Esophagus muscularis mucosa (tissue), 4 donors: ENCODE measurements around the gene CRTC1. TPM values are rescaled to one million over a fixed set of nuclear protein-coding genes. Genes with fewer than 3 reads are reported as not detected.

Experiments used
- DNase-seq: peaks from one replicate; pipeline ENCODE4 v3.0.0-alpha.2; 2017; ENCODE audit errors: extremely low spot score
- H3K27ac ChIP-seq, 4 donors: fragments of 200-600 bp; sonication (generic); replicated peaks in 1 of 4; 1 replicate in 3 of 4; 2 replicates in 1 of 4; pipeline ENCODE4 v1.5.1; 2016 to 2019; ENCODE audit warnings: mild to moderate bottlenecking in 1 of 4
- H3K27me3 ChIP-seq, 4 donors: fragments of 200-600 bp; sonication (generic); one replicate each; pipeline versions ENCODE4 v1.5.1 to v1.6.0; 2016 to 2019
- H3K36me3 ChIP-seq, 4 donors: fragments of 200-600 bp; sonication (generic); one replicate each; pipeline ENCODE4 v1.5.1; 2016 to 2019
- H3K4me1 ChIP-seq, 4 donors: fragments of 200-600 bp; sonication (generic); one replicate each; pipeline ENCODE4 v1.5.1; 2016 to 2019
- H3K4me3 ChIP-seq, 4 donors: fragments of 200-600 bp; sonication (generic); 1 replicate in 2 of 4; 2 replicates in 2 of 4; pipeline ENCODE4 v1.5.1; 2016 to 2019; ENCODE audit warnings: mild to moderate bottlenecking in 4 of 4, moderate library complexity in 1 of 4
- H3K9me3 ChIP-seq, 4 donors: fragments of 200-600 bp; sonication (generic); 1 replicate in 3 of 4; 2 replicates in 1 of 4; pipeline ENCODE4 v1.5.1; 2016 to 2019
- EP300 ChIP-seq: sonication (generic); formaldehyde crosslinking; IDR thresholded peaks from one replicate; pipeline ENCODE4 v1.6.1; 2017; ENCODE audit warnings: antibody characterized with exemption
- POLR2A ChIP-seq: fragments of 450-650 bp; IDR thresholded peaks from one replicate; pipeline ENCODE4 v1.6.1; 2017; ENCODE audit warnings: antibody characterized with exemption, moderate library complexity, mild to moderate bottlenecking, low read depth
- POLR2AphosphoS5 ChIP-seq, 2 donors: sonication (generic); formaldehyde crosslinking; IDR thresholded peaks; one replicate each; pipeline ENCODE4 v1.6.1; 2017; ENCODE audit warnings: antibody characterized with exemption in 2 of 2
- WGBS: methylation state at CpG from one replicate; pipeline ENCODE4 v1.1.5; 2018; 5-methylcytosine and 5-hydroxymethylcytosine counted together
- intact Hi-C: fragments of 100-400 bp; cut with DNase I; formaldehyde crosslinking; loops from one replicate; pipeline ENCODE4 v1.15.1; 2023
- total RNA-seq, 4 donors: library from RNA; depleted of rRNA; stranded (reverse); fragments of >200 nt; gene quantifications; one replicate each; pipeline versions ENCODE4 v1.1.0 to v1.2.1, GENCODE V29; 2016
- TF ChIP-seq, protein P1 (sequence below), 3 experiments: fragments of 200-600 bp in 2 of 3; fragments of 450-650 bp in 1 of 3; sonication (generic) in 2 of 3; IDR thresholded peaks; one replicate each; pipeline ENCODE4 v1.5.1; 2017 to 2019; ENCODE audit warnings: antibody characterized with exemption in 3 of 3, mild to moderate bottlenecking in 2 of 3, moderate library complexity in 1 of 3

CRTC1 gene
- total RNA-seq, 4 donors from 2014 or later, result 5.3 to 10.1 (median 6.6) TPM

DNA sequence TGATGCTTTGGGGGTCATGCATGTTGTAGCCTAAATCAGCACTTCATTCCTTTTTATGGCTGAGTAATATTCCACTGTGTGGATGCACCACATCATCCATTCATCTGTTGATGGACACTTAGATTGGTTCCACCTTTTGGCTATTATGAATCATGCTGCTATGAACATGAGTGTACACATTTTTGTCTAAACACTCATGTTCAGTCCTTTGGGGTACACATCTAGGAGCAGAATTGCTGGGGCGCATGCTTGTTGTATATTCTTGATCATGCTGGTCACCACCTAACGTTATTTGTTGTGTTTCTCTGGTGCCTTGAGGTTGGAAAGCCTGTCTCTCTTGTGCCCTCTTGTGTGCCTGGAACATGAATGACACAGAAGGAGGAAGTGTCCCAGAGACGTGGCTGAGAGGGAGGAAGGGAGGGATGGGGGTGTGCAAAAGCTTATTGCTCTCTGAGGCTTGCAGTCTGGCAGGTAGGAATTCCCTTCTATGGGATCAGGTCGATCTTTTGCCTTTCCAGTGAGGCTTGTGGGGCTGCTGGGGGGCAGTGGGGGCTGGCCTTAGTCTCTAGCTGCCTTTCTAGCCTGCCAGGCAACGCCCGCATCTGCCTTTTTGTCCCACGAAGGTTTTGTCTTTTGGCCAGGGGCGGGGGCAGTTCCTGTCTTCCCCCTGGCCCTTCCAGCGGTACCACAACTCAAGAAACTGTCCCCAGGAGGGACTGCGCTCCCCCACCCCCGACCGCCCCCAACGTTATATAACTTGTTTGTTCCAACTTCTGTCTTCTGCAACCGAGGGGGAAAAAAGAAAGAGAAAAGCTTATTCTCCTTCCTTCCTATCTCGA is 39.1 kb upstream of the CRTC1 start:
- Histone ChIP-seq H3K27me3 (peaks cover 0 to 4% (median 0%) of the 10 kb centered on the region in 4 donors), H3K9me3 (no peaks in the 10 kb centered on the region), H3K4me1 (peaks cover 26 to 64% (median 60%) of the 10 kb centered on the region in 4 donors), H3K4me3 (peak overlapping the region; percentile 15 to 27 (median 24)), H3K27ac (peak overlapping the region; percentile 58 to 65 (median 60)), H3K36me3 (peaks cover 0 to 5% (median 0%) of the 10 kb centered on the region in 4 donors)
- intact Hi-C loops, result no loop called here
- TF ChIP-seq EP300, result no peak
- TF ChIP-seq, protein P1, sequence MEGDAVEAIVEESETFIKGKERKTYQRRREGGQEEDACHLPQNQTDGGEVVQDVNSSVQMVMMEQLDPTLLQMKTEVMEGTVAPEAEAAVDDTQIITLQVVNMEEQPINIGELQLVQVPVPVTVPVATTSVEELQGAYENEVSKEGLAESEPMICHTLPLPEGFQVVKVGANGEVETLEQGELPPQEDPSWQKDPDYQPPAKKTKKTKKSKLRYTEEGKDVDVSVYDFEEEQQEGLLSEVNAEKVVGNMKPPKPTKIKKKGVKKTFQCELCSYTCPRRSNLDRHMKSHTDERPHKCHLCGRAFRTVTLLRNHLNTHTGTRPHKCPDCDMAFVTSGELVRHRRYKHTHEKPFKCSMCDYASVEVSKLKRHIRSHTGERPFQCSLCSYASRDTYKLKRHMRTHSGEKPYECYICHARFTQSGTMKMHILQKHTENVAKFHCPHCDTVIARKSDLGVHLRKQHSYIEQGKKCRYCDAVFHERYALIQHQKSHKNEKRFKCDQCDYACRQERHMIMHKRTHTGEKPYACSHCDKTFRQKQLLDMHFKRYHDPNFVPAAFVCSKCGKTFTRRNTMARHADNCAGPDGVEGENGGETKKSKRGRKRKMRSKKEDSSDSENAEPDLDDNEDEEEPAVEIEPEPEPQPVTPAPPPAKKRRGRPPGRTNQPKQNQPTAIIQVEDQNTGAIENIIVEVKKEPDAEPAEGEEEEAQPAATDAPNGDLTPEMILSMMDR (IDR thresholded peaks at IDR 0.05), result no peak
- no peak for TF ChIP-seq POLR2A
- no peak for TF ChIP-seq POLR2AphosphoS5 (IDR thresholded peaks at IDR 0.05)
- 58% methylated on average over 14 of the region's 15 CpGs for WGBS
- no peak for DNase-seq

DNA sequence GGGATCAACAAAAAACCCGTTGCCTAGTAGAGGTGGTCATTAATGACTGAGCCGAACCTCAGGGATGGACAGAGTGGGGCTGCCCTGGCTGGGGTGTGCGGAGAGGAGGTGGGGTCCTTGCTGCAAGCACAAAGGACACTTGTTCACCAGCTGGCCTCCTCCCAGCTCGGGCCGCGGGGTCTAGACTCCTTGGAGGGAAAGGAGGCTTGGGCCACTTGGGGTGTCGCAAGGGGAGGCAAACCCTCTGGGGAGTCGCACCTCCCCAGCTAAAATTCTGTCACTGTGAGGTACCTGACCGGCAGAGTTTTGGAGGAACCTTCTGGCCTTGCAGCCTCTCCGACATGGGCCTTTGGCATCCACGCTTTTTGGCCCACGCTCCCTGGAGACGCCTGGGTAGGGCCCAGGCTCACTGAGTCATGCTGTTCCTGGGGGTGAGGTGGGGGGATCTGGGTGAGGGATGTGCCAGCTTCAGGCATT is 38.4 kb upstream of the CRTC1 start:
- peak overlapping the region; percentile 15 to 27 (median 24) for H3K4me3 ChIP-seq
- no peak for TF ChIP-seq POLR2A
- TF ChIP-seq, protein P1 (IDR thresholded peaks at IDR 0.05), result no peak
- TF ChIP-seq EP300, result no peak
- no peak for TF ChIP-seq POLR2AphosphoS5 (IDR thresholded peaks at IDR 0.05)
- H3K27me3 ChIP-seq, result peaks cover 0 to 4% (median 0%) of the 10 kb centered on the region in 4 donors
- H3K27ac ChIP-seq, result peak overlapping the region; percentile 58 to 65 (median 60)
- intact Hi-C loops, result no loop called here
- no peak for DNase-seq
- H3K36me3 ChIP-seq, result peaks cover 0 to 5% (median 0%) of the 10 kb centered on the region in 4 donors
- WGBS, result 54% methylated on average over 6 of the region's 13 CpGs
- peaks cover 31 to 64% (median 60%) of the 10 kb centered on the region in 4 donors for H3K4me1 ChIP-seq
- no peaks in the 10 kb centered on the region for H3K9me3 ChIP-seq

DNA sequence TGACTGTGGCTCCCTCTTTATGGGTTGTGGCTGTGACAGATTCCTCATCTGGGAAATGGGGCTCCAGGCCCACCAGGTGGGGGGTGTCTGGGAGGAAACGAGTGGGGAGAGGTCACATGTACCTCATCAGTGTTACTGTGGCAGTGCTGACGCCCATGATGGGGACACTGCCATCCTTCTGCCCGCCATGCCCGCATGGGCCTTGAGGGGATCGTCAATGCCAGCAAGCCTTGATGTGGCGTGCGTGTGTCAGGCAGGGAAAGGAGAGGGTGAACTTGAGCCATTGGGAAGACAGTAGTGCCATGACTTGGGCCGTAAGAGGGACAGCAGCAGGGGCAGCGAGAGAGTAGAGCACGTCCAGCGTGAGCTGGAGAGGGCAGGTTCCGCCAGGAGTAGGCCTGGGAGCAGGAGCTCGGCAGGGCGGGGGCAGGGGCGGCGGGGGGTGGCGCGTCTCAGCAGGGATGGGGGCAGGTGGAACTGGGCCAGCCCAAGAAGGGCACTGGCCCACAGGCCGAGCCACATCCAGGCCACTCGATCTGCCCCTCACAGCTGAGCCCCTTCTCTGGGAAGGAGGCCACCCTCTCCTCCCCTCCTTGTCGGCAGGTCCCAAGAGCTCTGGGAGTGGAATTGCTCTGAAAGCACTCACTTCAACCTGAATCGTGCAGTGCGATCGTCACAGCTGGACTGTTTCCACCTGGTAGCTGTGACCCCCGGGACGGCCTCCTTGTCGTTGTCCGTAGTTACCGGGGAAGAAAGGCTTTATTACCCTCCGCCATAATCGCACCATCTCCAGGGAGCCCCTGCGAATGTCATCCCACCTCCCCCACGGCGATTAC is 36.7 kb upstream of the CRTC1 start:
- H3K9me3 ChIP-seq, result no peaks in the 10 kb centered on the region
- TF ChIP-seq POLR2A (no peak), EP300 (no peak), POLR2AphosphoS5 (IDR thresholded peaks at IDR 0.05) (no peak)
- TF ChIP-seq, protein P1 (IDR thresholded peaks at IDR 0.05), result no peak
- H3K36me3 ChIP-seq, result no peaks in the 10 kb centered on the region
- H3K4me1 ChIP-seq, result peaks cover 48 to 79% (median 76%) of the 10 kb centered on the region in 4 donors
- no peak overlapping the region for H3K4me3 ChIP-seq
- no peak for DNase-seq
- H3K27me3 ChIP-seq, result peaks cover 0 to 4% (median 0%) of the 10 kb centered on the region in 4 donors
- 89% methylated on average over 33 of the region's 34 CpGs for WGBS
- H3K27ac ChIP-seq, result peak overlapping the region in 1 of 4 donors; percentile 85
- intact Hi-C loops, result no loop called here

DNA sequence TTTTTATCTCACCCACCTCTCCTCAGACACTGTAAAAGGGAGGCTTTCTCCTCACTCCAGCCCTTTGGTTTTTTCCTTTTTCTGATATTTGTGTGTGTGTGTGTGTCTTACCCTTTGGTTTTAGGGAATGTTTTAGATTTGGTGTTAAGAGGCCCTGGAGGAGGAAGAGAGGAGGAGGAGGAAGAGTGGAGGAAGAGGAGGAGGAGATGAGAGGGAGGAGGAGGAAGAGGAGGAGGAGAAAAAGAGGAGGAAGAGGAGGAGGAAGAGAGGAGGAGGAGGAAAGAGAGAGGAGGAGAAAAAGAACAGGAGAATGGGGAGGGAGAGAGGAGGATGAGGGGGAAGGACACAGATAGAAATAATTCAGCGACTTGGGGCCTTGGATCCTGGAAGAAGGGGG is 36.1 kb upstream of the CRTC1 start:
- Histone ChIP-seq H3K4me1 (peaks cover 53 to 85% (median 82%) of the 10 kb centered on the region in 4 donors), H3K36me3 (no peaks in the 10 kb centered on the region), H3K4me3 (no peak overlapping the region), H3K27me3 (peaks cover 0 to 4% (median 0%) of the 10 kb centered on the region in 4 donors), H3K9me3 (no peaks in the 10 kb centered on the region), H3K27ac (peak overlapping the region; percentile 83 to 88 (median 85))
- WGBS, result 96% methylated on average over 1 of the region's 1 CpG
- DNase-seq, result no peak
- TF ChIP-seq, protein P1 (IDR thresholded peaks at IDR 0.05), result no peak
- TF ChIP-seq POLR2AphosphoS5 (IDR thresholded peaks at IDR 0.05) (no peak), POLR2A (no peak), EP300 (no peak)
- intact Hi-C loops, result no loop called here
